GM18861 (cell line): ENCODE data around the gene COA8.

Source experiments
- ATAC-seq: cut with Tn5 transposase; IDR thresholded peaks from one replicate; pipeline ENCODE4 v1.9.1; 2021; ENCODE audit not compliant: unreplicated experiment

COA8 gene

DNA sequence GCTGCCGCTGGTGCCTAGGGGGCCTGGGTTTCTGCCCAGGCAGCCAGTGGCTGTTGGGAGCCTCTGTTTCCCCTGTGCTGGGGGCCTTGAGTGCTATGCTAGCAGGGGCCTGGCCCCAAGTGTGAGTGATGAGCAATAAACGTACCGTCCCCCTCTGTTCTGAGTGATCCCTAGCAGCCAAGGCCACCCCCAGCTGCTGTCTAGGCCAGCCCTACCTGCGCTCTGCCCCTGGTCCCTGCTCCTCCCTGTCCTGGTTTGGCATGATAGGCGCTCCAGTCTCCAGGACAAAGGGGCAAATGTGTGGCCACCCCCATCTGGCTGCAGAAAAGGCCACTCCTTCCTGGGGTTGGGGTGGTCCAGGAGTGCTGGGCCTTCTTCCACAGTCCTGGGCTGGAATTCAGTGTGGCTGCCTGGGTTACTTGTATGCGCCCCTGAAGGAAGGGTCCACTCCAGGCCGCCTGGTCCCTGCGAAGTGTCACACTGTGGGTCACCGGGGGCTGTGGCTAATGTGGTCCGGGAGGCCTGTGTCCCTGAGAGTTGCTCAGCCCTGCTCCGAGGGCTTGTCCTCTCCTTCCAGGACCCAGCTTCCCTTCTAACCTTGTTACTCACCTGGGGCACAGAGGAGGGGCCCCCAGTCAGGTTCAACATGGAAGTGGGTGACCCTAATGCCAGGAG, 26.7 kb upstream of the COA8 start:
- ATAC-seq, result no peak

GRCh38 chr14:103536693-103537092, 26.1 kb upstream of the COA8 start:
- ATAC-seq, result no peak

DNA sequence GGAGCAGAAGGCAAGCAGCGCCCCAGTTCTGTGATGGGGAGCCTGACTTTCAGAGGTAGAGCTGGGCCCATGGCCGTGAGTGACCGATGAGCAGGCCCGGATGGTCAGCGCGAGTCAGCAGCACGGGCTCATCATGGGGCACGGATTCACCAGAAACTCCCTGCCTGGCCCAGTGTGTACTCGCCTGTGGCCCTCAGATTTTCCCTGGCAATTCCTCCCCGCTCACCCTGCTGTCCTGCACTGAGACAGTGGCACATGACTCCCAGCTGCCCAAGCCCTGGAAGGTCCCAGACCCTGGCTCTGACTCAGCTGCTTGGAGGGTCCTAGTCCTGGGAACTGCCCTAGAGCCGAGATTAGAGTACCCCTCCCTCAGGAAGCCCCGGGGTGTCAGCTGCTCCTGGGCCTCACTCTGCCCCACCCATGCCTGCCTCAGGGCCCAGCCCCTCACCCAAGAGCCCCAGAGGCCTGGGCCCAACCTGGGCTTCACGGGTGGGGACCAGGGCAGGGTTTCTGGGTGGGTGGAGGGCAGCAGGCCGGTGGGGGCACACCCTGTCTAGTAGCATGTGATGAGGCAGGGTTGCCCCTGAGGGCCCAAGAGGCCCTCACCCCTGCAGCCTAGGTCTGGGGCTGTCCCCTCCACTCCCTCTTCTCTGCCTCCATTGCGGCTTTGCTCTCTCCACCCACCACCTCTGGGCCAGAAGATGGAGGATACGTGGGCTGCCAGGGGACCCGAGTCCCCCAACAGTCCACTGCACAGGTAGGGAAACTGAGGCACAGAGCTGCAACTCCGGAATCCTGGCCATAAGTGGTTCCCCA, 25.4 kb upstream of the COA8 start:
- no peak for ATAC-seq

- no peak for ATAC-seq
These were observed 24.3 kb upstream of the COA8 start for GRCh38 chr14:103538291-103539055.

- no peak for ATAC-seq
These were observed 23.5 kb upstream of the COA8 start for GRCh38 chr14:103539056-103539825.

DNA sequence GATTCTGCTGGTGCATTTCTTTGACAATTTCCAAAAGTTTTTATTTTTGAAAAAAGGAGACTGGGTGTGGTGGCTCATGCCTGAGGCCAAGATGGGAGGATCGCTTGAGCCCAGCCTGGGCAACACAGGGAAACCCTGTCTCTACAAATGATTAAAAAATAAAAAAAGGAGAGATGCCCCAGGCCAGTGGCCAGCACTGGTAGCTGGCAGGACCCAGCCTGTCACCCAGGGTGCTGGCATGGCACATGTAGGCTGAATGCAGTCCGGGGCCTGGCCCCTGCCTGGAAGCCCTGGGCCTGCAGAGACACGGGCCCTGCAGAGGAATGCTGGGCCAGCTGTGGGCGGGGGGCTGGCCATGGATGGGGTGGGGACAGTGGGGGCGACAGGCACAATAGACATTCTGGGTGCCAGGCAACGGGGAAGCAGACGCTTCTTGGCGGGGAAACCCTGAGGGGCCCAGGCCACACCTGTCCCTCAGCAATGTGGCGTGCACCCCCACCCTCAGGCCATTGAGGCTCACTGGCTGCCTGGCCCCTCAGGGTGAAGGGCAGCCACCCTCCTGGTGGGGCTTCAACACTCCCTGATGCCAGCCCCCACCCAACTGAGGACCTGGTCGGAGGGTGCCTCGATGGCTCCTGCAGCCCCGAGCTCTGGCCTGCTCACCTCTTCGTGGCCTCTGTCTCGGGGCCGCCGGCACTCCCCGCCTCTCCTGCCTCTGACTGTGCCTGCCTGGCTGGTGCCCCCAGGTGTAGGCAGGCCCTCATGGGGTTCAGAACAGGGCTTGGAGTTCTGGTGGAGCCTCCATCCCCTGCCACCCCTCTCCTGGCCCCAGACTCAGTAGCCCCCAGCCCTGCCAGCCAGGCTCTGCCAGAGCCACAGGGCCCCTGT, 21.7 kb upstream of the COA8 start:
- no peak for ATAC-seq

DNA sequence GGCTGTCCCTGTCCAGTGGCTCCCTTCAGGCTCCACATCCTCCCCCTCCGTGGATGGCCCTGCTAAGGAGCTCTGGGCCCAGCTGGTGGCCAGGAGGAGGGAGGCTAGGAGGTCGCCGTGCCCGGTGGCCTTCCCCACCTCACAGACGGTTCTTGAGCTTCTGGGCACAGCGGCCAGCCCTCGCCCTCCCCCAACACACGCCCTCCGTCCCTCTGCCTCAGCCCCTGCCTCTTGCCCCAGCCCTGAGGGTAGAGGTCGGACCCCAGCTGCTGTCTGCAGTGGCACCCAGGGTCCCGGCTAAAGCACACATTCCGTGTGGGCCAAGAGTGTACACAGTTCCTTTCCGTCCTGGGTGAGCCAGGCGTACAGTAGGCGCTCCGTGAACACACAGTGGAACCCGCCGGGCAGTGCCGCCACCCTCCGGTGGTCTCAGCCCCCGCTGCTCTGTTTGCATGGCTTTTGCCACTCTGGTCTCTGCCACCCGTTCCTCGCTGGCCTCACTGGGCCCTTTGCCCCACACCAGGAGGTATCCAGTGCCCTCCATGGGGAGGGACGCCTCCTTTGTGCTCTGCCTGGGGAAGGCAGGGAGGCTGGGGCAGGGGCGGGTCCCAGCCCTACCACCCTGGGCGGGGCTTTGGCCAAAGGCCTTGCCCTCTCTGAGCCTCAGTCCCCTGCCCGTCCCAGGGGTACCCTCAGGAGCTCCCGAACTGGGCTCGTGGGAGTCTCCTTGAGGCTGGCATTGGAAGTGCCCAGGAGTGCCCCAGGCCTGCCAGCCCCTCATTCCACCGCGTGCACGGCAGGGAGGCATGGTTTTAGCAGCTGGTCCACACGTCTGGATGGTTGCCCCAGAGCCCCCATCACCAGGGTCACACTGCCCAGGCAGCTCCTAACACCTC, 20.8 kb upstream of the COA8 start:
- ATAC-seq, result no peak

DNA sequence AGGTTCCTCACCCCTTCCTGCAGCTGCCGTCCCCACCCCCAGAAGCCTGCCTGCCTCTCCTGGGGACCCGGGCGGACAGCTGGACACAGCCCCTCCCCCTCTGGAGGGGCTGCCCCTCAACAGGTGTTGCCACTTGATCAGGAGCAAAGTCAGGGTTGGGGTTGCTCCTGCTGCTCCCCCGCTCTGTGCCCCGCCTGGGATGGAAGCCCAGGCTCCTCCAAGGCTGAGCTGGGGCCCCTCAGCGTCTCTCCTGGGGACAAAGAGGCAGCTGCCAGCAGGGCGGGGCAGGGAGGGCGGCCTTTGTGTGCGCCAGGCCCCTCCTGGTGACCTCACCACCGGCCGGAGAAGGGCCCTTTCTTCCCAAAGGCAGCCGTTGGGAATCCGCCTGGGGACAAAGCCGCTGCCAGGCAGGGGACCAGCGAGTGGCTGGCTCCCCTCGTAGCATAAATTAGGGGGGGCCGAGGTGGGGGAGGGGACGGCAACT, 20.1 kb upstream of the COA8 start:
- no peak for ATAC-seq

DNA sequence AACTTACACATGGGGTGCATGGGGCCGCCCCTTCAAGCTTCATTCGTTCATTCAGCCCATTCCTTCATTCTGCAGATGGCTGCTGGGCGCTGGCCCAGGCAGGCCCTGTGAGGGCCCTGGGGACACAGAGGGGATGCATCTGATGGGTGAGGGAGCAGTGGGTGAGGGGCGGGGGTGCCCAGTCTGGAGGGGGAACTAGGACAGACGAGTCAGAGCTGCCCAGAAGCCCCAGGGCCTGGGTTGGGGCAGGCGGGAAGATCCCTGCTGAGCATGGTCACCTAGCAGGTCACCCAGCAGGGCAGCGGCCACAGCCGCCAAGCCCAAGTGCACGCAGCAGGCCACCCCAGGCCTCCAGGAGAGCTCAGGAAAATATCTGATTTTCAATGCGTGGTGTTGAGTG, 19.6 kb upstream of the COA8 start:
- ATAC-seq, result no peak

- ATAC-seq, result no peak
These were observed 18.9 kb upstream of the COA8 start for GRCh38 chr14:103543721-103544387.

GRCh38 chr14:103544388-103545218, 18.2 kb upstream of the COA8 start:
- no peak for ATAC-seq

DNA sequence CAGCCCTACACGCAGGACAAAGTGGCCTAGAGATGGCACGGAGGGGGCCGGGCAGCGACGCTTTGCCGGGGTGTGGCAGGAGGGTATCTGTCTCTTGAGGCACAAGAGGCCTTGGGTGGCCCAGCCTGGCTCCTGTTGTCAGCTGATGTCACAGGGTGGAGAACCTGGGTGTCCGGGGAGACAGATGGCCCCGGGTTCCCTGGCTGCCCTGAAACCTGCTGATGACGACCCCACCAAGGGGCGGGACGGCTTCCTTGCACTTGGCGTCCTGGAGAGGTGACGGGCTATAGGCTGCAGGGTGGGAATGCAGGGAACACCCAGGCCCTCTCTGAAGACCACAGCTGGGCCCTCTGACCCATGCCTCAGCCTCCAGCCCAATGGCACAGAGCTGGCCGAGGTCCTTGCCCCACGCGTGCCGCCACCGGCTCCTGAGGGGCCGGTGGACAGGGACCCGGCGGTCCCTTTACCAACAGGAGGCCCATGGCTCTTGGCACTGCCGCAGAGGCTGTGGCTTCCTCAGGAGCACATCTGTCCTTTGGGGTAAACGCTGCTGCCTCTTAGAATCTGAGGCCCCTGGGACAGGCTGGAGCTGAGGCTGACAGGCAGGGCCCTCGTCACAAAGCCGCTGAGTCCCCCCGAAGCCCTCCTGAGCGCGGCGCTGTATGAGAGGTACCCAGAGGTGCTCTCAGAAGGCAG, 17.4 kb upstream of the COA8 start:
- no peak for ATAC-seq

- no peak for ATAC-seq
These were observed 16.7 kb upstream of the COA8 start for GRCh38 chr14:103545915-103546651.

DNA sequence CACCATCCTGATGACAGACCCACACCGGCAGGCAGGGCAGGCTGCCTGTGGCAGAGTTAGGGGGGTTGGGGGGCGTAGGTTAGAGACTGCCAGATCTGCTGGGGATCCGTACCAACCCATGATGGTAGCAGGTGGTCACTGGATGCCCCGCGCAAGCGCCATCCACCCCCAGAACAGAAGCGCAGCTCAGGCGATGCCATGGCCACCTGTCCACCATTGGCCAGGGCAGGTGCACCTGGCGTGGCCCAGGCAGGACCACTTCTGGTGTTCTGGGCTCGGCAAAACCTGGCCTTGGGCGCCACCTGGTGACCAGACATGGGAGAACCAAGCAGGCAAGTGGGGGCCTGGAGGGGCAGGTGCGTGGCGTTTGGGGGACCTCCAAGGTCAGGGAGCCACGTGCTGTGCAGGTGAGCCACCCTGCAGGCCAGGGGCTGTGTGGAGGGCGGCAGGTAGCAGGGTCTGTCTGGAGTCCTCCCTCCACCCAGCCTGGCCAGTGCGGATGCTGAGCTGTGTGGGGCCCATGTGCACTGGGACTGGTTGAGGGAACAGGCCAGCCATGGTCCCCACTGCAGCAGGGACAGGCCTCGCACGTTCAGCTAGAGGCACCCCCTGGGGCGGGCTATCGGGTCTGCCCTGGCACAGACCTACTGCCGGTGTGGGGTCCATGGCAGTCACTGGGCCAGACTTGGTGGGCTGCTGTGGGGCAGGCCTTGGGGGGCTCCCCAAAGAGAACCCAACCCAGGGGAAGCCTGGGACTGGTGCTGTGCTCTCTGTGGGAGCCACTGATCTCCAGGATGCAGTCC, 15.9 kb upstream of the COA8 start:
- ATAC-seq, result no peak

DNA sequence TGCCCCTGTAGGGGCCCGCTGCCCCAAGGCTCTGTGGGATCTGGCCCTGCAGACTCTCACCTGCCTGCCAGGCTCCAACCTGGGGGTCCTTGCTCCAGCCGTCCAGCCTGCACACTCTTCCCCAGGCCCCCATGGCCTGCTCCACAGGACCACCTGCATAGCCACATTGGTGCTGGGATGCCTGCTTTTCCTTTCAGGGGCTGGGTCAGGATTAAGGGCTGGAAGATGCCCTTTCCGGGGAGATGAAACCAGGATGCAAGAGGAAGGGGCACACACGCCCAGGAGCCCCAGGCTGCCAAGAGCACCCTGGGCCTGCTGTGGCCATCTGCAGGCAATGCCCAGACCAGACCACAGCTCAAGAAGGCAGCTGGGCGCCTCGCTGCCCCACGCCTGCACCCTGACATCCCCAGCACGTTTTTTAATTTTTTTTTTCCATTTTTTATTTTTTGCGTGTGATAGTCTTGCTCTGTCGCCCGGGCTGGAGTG, 15.3 kb upstream of the COA8 start:
- no peak for ATAC-seq
